SHP77 treated with DMSO at 0.1 percent for 48 hours (cell line): ENCODE measurements around the gene OR4K2.
"Not testable (repeated sequence)": the region's sequence is repeated elsewhere in the genome, so short reads cannot be mapped to it uniquely, and the experiment has no call there.

ENCODE experiments used
- DNase-seq: peaks from one replicate; lab custom pipeline; 2025; lab: John Stamatoyannopoulos, UW

Gene OR4K2, protein sequence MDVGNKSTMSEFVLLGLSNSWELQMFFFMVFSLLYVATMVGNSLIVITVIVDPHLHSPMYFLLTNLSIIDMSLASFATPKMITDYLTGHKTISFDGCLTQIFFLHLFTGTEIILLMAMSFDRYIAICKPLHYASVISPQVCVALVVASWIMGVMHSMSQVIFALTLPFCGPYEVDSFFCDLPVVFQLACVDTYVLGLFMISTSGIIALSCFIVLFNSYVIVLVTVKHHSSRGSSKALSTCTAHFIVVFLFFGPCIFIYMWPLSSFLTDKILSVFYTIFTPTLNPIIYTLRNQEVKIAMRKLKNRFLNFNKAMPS

DNA sequence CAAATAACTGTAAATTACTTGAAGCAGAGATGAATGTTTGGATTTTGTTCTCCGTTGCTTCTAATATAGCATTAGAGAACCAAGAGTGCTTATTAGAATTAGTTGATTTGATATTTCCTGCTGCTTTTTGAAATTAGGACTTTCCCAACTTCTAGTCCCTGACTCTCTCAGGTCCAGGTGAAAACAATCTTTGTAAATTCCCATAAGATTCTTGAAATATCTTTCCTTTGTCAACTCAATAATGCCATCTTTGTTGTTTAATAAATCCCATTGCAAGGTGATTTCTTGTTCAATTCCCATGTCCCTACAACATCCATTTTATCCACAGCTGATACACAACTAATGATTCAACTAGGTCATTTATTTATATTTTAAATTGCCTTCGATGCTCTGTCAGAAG is at the start of gene OR4K2:
OR4K2 (plus strand) TSS at position 301 of the 400 bp plus-strand sequence. CDS start 1,126 bp downstream, outside the sequence.
- no peak for DNase-seq

DNA sequence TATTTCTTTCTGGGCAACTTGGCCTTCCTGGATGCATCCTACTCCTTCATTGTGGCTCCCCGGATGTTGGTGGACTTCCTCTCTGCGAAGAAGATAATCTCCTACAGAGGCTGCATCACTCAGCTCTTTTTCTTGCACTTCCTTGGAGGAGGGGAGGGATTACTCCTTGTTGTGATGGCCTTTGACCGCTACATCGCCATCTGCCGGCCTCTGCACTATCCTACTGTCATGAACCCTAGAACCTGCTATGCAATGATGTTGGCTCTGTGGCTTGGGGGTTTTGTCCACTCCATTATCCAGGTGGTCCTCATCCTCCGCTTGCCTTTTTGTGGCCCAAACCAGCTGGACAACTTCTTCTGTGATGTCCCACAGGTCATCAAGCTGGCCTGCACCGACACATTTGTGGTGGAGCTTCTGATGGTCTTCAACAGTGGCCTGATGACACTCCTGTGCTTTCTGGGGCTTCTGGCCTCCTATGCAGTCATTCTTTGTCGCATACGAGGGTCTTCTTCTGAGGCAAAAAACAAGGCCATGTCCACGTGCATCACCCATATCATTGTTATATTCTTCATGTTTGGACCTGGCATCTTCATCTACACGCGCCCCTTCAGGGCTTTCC is 47.2 kb upstream of the OR4K2 start:
- not testable (repeated sequence) for DNase-seq

DNA sequence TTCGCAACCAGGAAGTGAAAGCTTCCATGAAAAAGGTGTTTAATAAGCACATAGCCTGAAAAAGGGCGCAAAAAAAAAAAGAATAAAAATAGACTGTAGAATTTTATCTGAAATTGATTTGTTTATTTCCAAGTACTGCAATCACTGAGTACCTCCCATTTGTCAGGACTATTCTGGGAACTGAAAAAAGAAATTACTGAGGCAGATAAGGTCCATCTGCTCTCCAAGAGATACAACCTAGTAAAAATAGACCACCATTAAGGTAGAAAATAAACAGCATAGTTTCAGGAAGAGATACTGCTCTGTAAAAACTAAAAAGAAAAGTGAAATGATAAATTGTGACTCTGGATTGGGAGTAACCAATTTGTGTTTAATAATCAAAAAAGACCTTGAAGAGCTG is 46.6 kb upstream of the OR4K2 start:
- no peak for DNase-seq

GRCh38 chr14:19834203-19834848 is 40.6 kb upstream of the OR4K2 start:
- DNase-seq = not testable (repeated sequence)

GRCh38 chr14:19838433-19838832 is 36.5 kb upstream of the OR4K2 start:
- no peak for DNase-seq

- DNase-seq = no peak
These were observed 23.6 kb upstream of the OR4K2 start for GRCh38 chr14:19851365-19851764.

DNA sequence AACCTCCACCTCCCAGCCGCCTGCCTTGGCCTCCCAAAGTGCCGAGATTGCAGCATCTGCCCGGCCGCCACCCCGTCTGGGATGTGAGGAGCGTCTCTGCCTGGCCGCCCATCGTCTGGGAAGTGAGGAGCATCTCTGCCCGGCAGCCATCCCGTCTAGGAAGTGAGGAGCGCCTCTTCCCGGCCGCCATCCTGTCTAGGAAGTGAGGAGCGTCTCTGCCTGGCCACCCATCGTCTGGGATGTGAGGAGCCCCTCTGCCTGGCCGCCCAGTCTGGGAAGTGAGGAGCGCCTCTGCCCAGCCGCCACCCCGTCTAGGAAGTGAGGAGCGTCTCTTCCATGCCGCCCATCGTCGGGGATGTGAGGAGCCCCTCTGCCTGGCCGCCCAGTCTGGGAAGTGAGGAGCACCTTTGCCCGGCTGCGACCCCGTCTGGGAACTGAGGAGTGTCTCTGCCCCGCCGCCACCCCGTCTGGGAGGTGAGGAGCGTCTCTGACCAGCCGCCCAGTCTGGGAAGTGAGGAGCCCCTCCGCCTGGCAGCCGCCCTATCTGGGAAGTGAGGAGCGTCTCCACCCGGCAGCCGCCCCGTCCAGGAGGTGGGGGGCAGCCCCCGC is 8.8 kb upstream of the OR4K2 start:
- not testable (repeated sequence) for DNase-seq

GRCh38 chr14:19873178-19873577 is 1.8 kb upstream of the OR4K2 start:
- DNase-seq = no peak

DNA sequence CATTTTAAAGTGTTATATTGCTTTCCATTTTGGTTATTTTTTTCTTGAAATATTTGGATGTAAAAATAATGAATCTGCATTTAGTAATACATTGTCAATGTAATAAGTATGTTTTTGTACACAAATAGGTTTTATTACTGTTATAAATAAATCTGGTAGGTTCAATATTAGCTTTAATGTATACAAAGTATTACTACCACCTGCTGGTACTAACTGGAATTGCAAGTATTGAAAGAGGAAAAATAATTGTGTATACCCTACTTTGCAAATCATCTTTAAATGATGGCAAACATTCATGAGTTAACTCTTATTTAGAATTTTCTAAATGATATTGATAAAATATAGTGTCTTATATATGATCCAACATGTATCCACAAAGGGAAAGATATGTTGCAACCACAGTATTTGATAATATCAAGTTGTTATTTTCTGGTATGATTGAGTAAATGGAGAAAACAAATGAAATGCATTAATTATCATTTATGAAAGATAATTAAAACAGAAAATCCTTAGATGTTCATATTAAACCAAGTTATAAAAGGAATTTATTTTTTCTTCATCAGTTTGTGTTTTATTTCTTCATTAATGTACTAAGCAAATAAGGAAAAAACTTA is 3.2 kb downstream of the OR4K2 start:
- DNase-seq = no peak

DNA sequence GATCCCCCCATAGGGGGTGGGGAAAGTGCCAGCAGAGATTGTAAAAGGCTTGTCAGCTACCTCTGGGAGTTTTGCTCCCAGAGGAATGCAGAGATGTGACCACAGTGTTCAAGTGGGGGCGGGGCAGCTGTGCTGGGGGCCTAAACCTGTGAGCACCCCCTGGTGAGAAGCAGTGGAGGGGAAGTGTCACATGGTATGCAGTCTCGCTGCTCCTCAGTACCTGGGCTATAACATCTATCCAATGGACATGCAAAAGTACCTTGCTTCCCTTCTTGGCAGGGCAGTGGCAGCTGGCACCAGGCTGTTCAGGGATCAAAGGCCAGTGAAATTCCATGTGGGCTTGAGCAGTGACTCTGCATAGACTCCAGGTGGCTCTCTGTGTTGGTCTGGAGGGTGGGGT is 20.3 kb downstream of the OR4K2 start:
- DNase-seq = no peak

- DNase-seq = no peak
These were observed 26.1 kb downstream of the OR4K2 start for GRCh38 chr14:19900999-19901398.

- no peak for DNase-seq
These were observed 27.5 kb downstream of the OR4K2 start for GRCh38 chr14:19902409-19902808.

DNA sequence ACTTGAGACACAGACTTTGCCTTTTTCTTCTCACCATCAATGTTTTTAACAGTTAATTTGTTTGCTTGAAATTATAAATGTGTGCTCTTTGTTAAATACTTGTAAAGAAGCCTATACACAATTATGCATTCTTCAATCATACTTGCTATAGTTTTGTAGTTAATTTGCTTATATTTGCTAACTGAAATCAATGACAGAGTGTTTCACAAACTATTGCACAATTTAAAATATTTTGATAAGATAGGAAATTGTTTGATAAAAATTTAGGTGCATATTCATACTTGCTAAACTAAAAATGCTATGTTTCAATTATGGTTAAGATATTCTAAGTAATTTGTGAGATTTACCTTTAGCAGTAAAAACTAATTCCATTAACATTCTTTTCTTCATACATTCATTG is 31.7 kb downstream of the OR4K2 start:
- no peak for DNase-seq

- no peak for DNase-seq
These were observed 36.2 kb downstream of the OR4K2 start for GRCh38 chr14:19911114-19911513.

DNA sequence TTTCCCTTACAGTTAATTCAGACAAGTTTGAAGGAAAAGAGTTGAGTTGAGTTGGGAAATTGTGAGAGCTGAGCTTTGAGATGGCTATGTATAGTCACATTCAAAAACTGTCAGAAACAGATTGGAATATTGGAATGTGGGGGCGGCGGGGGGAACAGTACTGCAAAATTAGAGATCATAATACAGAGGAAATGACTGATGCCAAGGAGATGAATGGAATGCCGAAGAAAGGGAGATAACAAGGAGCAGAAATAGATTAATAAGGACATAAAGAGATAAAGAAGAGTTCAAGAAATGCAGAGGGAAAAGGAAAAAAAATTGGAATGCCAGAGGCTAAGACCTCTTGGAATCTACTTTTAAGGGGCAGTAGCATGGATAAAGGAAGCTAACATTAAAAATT is 42.3 kb downstream of the OR4K2 start:
- DNase-seq = no peak

- no peak for DNase-seq
These were observed 43.1 kb downstream of the OR4K2 start for GRCh38 chr14:19917955-19918518.

GRCh38 chr14:19918553-19919264 is 43.8 kb downstream of the OR4K2 start:
- DNase-seq = no peak

GRCh38 chr14:19920021-19920657 is 45.2 kb downstream of the OR4K2 start, which contains the start of gene OR4K5:
Gene OR4K5, plus strand, starts transcription at chr14:19920607. Its CDS starts 0 bp downstream, at chr14:19920607.
- DNase-seq = no peak

DNA sequence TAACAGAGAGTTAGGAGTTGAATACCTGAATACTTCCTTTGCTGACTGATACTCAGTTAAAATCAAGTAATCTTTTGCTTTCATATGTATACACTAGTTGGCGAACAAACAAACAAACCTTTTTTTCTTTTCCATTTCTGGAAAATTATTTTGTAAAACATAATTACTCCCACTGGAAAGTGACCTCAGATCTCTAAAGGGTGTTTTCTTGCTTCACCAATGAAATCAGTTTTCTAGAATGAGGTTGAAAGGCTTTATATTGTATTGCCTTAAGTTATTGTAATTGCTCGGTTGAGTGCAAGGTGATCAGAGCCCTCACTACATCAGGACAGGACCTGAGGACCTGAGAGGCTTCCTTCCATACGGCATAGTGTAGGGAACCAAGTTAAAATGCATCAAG is 55.7 kb downstream of the OR4K2 start, which contains the start of gene OR4K1:
OR4K1 (plus strand) TSS at position 301 of the 400 bp plus-strand sequence. CDS start 4,750 bp downstream, outside the sequence.
- no peak for DNase-seq
